ENCODE measurements around the gene HID1. TPM values are rescaled to one million over a fixed set of nuclear protein-coding genes. Genes with fewer than 3 reads are reported as not detected.
A peak's percentile ranks its signal among the peaks of the same experiment; 100 is the strongest.
"Not testable (repeated sequence)": the region's sequence is repeated elsewhere in the genome, so short reads cannot be mapped to it uniquely, and the experiment has no call there.

The HID1 gene
- total RNA-seq, 1 experiment from 2014 or later, result 5.0 TPM

DNA sequence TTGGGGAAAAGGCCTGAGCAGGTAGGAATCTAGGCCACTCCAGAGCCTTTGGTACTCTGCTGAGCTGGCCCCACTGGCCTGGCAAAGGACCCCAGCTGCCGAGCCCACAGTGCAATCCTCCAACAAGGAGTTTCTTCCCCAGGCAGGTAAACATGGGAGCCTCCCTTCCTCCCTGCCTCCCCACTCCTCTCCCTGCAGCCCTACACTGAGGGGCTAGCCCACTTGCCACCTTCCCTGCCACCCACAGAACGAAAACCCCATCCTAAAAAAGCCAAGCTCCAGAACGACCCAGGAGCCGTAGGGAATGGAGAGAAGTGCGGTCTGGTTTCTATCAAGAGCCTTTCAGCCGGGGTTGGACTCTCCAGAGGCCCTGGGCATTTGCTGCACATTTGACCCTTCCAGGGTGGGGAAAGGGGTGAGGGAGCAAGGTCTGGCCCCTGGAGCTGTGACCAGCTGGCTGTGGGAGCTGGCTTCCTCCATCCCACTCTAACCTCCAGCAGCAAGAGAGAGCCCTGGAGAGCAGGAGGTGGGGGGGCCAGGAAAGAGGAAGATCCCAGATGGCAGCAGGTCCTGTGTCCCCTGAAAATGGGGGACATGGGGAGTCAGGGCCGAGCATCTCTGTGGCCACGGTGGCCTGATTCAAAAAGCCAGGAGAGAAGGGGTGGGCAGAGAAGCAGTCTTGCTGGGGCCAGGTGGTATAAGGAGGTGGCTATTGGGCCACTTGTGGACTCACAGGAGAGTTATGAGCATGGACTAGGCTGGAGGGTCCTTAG lies 1.3 kb downstream of the HID1 start:
- no peak for DNase-seq (ENCODE audit: extremely low read depth, low read depth)

DNA sequence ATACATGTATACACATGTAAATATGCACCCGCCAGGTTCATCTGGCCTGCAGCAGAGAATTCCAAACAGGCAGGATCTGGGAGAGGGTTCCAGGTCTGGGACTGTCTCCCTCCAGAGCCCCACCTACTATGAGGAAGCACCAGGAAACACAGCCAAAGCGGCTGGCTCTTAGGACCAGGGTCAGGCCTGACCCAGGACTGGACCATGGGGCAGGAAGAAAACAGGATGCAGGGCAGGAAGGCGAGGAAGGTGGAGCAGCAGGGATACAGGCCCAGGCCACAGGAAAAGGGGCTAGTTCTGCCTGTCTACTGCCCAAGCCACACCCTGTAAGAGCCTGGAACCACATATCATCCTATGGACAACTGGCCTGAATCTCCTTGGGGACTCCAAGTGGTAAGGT lies 2.2 kb downstream of the HID1 start:
- DNase-seq (ENCODE audit: extremely low read depth, low read depth), result no peak

DNA sequence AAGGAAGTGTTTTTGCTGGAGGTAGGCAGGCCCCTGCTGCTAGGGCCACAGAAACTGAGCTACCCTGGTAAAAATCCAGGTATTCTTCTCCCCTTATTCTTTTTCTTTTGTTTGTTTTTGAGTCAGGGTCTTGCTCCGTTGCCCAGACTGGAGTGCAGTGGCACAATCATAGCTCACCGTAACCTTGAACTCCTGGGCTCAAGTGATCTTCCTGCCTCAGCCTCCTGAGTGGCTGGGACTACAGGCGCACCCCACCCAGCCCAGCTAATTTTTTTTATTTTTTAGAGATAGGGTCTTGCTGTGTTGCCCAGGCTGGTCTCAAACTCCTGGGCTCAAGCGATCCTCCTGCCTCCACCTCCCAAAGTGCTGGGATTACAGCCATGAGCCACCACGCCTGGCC lies 3.1 kb downstream of the HID1 start:
- not testable (repeated sequence) for DNase-seq (ENCODE audit: extremely low read depth, low read depth)

DNA sequence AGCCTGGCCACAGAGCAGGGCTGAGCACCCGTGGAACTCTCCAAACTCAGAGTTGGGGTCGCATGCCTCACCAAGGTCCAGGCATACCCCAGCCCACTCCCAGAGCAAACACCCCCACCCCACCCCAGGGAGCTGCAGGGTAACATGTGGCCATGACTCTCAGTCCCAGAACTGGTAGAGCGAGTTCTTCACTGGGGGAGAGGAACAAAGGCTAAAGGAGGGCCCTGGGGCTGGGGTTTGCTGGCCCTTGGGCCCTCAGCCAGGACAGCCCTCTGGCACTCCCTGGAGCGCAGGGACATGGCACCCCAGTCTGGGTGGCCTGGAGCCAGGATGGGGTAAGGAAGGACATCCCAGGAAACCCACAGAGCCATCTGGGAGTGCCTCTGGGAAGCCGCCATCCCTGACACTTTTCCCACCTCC lies 4.2 kb downstream of the HID1 start:
- no peak for DNase-seq (ENCODE audit: extremely low read depth, low read depth)

DNA sequence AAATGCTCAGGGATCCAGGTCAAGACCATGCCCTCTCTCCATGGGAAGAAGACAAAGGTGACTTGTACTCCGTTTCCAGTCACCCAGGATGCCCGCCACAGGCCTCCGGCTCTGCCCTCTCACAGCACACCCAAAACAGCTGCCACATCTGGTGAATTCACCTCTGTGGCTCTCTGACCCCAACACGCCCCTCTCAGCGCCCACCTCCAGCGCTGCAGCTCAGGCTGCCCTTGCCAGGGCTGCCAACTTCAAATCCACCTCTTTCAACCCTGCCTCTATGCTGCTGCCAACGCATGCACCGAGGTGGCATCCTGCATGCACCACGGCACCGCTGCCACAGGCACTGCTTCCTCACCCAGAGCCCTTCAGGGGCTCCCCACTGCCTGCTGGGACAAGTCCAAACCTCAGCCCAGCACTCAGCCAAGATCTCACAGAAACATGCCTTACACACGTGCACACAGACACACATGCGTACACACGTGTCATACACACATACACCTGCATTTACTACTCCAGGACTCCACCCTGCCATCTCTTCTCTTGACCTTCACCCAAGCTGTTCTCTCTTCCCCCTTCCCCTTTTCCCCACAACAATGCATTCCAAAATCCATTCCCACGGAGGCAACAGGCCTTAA lies 7.5 kb downstream of the HID1 start:
- no peak for DNase-seq (ENCODE audit: extremely low read depth, low read depth)

DNA sequence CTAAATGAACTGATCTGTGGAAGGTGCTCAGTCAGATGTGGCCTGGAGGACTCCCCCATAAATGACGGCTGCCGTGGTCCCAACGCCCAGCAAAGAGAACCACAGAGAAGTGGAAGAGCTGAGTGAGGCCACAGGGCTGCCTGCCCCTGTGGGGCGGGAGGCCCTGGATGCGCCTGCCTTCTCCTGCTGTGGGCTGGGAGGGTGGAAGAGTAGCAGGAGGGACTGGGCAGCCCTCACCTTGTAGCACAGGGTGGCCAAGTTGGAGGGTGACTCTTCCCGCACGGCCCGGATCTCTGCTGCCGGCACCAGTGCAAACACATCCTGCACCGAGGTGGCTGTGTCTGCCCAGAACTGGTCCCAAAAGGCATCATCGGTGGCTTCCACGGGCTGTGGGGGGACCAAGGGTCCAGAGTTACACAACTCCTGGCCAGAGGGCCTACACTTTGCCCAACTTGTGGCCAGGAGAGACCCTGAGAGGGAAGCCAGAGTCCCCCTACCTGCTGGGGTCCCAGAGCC lies 8.3 kb downstream of the HID1 start:
- DNase-seq (ENCODE audit: extremely low read depth, low read depth), result no peak

DNA sequence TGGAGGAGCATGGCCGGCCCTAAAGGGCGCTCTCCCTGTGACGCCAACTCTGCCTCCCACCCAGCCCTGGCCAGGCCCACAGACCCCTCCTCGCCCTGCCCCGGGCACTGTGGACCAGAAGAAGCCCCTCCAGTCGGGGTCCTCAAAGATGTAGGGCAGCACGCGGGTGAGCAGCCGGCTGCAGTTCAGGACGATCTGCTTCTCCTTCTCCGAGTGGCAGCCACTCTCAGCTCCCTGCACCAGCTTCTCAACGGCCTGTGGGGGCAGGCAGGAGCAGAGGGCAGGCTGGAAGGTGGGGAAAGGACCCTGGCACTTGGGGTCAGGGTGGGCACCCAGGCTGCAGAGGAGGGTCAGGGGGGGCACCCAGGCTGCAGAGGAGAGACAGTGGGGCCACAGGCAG lies 8.9 kb downstream of the HID1 start:
- no peak for DNase-seq (ENCODE audit: extremely low read depth, low read depth)

DNA sequence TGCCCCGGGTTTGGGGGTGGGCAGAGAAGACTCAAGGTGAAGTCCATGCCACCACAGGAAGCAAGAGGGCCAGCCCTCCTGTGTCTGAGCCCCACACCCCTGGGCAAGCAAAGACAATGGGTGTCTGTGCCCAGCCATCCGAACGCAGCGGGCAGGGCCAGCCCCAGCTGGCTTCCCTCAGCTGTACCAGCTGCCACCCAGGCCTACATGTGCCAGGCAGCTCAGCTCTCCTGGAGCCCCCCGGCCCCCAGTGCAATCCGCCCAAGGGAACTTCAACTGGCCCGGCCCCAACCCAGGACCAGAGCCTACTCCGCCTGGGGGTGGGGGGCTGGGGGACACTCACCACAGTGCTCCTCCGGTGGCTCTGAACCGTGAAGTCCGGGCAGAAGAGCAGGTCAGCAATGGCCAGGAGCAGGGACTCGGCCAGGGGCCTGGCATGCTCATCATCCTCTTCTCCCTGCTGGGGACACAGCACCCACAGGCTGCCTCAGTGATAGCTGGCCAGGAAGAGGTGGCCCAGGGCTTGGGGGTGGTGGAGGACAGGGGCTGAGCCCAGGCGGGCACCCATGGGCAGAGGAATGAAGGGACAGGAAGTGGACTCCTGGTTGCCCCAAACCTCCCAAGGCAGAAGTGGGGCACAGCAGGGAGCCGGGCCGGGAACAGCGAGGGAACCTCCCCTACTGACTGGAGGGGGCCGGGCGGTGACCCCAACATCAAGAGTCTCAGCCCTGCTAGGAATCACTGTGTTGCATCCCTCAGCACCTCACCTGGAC lies 9.8 kb downstream of the HID1 start:
- DNase-seq (ENCODE audit: extremely low read depth, low read depth), result no peak

DNA sequence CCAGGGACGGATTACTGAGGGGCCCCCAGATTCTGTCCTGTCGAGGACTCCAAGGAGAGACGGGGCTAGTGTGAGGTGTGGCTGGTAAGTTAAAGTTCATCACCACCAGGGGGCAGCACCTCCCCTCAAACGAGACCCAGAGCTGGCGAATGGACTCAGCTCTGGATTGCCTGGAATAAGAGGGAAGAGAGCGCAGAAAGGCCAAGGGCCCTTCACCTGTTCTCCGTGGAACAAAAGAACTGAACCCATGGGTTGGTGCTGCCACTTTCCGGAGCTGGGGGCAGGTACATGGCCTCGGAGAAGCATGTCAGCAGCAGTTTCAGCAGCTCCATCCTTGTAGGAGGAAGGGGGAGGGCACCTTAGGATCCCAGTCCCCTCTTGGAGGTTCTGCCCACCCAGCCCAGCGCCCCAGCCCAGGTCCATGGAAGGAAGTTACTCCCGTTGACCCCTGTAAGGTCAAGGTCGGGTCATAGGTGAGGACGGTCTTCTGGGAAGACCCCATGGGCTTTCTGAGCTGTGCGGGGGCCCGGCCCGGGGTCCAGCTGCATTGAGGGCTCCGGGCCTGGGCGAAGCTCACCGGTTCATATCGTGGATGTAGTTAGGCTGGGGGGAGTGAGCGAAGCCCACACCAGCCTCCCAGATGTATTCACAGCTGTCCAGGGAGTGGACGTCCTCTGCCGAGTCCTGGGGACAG lies 10.8 kb downstream of the HID1 start:
- peak; percentile 88 for DNase-seq (ENCODE audit: extremely low read depth, low read depth)

DNA sequence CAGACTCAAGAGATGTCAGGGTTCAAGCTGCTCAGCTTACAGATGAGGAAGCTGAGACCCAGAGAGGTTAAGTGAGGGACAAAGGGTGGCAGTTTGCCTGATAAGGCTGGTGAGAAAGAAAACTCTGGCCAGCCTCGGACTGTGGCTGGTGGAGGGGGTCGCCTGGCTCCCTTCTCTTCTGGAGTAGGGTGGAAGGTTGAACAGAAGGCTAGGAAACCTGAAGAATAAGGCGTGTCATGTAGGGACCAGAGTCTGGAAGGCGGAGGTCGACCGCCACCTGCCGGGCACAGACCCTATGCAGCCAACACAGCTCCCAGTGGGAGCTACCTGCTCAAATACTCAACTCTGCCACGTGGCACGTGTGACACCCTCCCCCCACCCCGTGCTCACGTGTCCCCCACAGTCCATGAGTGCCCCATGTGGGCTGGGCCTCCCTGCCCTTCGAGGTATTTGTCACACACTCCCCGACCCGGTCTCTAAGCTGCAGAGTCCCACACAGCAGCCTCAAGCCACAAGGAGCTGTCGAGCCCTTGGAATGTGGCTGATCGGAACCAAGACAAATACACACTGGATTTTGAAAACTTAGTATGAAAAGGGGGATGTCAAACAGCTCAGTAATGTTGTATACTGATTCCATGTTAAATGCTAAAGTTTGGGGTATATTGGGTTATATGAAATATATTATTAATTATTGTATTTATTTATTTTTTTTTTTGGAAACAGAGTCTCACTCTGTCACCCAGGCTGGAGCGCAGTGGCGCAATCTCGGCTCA lies 11.8 kb downstream of the HID1 start:
- DNase-seq (ENCODE audit: extremely low read depth, low read depth), result peak; percentile 63

DNA sequence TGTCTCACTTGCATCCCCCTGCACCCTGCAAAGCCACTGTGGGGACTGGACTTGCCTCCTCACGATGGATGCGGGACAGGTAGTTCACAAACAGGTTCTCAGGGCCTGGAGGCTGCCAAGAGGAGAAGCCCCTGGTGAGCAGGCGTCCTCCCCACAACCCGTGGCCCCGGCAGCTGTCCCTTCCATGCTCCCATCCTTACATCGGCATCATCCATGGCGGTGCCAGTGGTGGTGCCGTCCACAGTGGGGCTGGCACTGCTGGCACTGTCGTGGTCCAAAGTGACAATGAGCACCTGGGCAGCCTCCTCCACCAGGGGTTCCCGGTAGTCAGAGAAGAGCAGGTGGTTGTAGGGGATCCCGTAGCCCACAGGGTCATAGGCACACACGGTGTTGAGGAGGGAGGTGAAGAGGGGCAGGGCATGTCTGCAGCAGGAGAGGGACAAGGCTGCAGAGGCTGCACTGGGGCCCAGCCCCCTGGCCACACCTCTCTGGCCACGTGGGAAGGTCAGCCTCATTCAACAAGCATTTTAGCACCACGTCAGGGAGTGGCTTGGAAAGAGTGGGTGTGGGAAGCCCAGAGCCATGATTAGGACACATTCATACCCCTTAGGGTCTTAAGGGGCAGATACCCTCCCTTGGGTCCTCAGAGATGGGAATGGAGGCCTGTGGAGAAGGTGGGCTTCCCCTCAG lies 12.6 kb downstream of the HID1 start:
- DNase-seq (ENCODE audit: extremely low read depth, low read depth), result no peak

DNA sequence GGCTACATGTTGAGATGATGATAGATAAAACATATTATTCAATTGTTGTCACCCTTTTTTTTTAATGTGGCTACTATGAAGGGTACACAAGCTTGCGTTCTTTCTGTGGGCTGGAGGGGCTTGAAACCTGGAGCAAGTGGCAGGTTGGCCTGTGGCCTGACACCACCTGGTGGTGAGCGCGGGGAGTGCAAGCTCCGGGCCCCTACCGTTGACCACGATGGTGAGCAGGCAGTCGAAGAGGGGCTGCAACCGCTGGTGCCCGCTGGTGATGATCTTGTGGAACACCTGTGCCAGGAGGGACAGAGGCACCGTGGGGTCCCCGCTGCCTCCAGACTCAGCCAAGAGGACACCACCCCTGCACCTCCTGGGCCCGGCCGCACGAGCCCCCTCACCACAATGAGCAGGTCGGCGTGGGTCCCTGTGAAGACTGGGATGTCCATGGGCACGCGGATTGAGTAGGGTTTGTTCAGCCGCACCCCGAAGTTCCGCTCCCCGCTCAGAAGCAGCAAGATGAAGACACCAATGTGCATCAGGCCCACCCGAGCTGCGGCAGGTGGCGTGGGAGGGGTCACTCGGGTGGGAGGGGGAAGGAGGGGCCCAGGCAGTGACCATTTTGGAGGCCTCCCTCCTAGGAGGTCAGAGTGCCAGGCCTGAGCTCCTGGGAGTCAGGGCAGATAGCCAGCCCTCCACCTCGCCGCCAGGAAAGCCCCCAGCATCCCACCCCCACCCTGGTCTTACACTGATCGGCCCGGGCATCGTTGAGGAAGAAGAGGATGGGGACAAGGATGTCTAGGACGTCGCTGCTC lies 14.4 kb downstream of the HID1 start:
- peak; percentile 49 for DNase-seq (ENCODE audit: extremely low read depth, low read depth)

DNA sequence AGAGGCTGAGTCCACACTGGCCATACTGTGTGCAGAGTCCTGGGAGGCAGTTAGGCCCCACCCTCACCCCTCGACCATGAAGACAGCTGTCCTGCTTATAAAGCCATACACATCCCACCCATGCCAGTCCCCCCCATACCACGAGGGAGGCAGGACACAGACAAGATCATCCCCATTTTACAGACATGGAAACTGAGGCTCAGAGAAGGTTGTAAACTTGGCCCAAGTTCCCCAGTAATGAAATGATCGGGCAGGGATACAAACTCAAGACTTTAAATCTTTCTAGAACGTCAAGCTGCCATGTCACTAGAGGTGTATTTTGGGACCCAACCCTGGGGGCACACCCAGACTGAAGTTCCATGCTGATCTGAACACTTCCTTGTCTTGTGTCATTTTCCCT lies 16.5 kb downstream of the HID1 start:
- no peak for DNase-seq (ENCODE audit: extremely low read depth, low read depth)

DNA sequence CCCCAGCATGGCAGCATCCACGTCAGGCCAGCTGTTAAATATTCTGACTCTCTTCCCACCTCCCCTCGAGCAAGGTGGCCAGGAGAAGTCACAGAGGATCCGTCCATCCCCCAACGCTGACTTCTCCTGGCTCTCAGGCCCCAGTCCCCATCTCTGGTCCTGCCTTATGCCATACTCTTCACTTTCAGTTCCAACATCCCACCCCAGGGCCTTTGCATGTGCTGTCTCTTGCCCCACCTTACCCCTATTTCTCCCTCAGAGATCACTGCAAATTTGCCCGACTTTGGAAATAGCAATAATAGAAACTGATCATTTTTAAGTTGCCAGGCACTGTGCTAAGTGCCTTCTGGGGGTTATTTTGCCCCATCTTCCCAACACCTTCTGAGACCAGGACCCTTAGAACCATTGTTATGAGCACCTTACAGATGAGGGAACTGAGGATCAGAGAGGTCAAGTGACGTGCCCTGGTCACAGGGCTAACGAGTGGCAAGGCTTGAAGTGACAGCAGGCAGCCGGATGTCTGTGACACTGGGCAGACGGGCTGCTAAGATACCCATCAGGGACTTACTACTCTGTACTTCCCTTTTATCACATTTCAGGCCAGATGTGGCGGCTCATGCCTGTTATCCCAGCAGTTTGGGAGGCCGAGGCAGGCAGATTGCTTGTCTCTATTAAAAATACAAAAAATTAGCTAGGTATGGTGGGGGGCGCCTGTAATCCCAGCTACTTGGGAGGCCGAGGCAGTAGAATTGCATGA lies 17.7 kb downstream of the HID1 start:
- DNase-seq (ENCODE audit: extremely low read depth, low read depth), result no peak

DNA sequence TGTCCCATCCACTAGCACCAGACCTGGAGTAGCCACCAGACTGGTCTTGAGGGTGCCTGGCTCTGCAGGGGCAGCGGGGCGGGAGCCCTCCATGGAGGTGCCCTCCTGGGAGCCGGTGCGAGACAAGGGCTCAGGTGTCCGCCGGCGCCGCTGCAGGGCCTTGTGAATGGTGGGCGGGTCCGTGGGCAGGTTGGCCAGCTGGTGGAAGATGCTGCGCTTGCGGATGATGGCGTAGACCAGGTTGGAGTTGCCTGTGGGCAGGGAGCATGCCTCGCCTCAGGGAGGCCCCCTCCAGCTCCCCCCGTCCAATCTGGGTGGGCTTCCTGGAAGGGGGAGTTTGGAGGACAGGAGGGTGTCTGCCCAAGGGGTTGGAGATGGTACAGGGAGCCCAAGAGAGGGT lies 18.4 kb downstream of the HID1 start:
- DNase-seq (ENCODE audit: extremely low read depth, low read depth), result no peak

DNA sequence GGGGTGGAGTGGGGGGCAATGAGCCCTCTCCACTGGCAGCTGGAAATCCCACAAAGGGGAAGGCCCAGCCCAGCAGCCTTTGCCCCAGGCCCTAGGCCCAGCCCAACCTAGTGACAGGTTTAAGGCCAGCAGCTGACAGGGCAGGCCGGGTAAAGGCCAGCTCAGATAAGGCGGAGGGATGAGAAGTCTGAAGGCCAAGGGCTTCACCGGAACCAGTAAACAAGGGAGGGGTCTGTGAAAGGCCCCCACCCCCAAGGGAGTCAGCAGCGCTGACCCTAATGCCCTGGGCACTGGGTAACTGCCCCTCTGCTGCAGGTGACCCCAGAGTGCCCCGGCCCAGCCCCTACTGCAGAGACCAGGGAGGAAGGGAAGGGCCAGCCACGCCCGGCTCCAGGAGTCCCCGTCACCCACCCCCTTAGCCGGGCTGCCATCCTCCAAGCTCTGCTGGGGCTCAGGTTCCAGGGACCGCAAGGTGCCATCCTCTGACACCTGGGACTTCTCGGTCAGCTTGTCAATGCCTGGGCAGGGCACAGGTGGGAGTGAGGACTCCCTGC lies 19.3 kb downstream of the HID1 start:
- no peak for DNase-seq (ENCODE audit: extremely low read depth, low read depth)

DNA sequence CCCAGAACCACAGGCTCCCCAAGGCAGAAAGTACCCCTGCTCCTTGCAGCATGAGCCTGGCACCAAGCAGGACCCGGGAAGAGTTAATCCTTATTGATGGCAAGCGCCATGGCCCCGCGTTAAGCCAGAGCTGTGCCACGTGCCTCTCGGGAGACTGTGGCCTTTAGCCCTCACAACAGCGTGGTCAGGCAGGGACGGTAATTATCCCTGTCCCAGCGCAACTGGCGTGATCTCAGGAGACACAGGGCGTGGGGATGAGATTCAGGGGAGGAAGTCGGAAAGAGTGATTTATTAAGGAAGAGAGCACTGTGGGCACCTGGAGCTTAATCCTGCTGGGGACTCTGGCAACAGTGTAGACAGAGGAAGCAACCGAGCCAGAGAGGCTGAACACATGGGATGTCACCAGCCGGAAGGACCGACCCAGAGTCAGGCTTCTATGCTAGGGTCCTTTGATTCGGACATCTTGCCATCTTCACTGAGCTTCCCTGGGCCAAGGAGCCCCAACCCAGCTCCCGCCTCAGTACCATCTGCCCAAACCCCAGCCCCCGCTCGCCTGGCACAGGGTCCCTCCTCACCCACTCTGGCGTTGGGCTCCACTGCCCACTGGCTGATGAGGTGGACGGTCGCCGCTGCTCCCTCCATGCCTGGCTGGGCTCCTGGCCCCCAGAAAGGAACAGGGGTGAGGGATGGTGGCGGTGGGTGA lies 20.0 kb downstream of the HID1 start:
- no peak for DNase-seq (ENCODE audit: extremely low read depth, low read depth)

Data from NCI-H460 (cell line).